HG03342 (cell line): ENCODE measurements around the gene STOML1.
"Not testable (repeated sequence)": the region's sequence is repeated elsewhere in the genome, so short reads cannot be mapped to it uniquely, and the experiment has no call there.

Experiments
- ATAC-seq: cut with Tn5 transposase; IDR thresholded peaks from one replicate; pipeline ENCODE4 v1.9.1; 2021; ENCODE audit warnings: mild to moderate bottlenecking, moderate library complexity; ENCODE audit not compliant: unreplicated experiment

STOML1 gene

DNA sequence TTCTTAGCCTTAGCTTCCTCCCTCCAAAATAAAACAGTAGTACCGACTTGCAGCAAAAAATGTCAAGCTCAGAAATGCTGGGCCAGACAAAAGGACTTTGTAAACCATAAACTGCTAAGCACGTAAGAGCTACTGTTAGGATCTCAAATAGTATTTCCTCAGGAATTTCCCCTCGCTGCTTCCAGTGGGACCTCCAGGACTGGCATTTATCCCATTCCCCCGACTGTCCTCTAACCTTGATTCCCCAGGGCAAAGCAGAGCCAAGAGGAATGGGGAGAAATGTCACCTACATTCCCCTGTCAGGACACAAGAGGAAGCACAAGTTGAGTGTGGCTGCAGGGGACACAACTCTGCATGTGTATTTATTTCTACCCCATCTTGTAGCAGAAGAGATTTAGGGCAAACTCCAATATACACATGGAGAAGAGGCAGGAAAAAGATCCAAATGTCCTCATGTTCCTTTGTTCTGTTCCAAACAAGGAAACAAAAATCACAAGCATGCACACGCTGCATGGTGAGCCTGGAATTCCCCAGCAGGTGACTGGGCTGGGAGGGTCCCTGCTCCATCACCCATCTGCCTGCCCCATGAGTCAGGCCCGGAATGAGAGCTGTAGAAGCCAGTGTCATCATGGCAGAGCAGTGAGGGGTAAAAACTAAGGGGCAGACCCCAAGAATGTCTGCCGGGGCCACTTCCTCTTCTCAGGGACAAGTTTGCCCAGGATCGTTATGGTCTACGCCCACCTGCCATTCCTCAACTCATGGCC is 4.2 kb downstream of the STOML1 start:
- ATAC-seq, result no peak

DNA sequence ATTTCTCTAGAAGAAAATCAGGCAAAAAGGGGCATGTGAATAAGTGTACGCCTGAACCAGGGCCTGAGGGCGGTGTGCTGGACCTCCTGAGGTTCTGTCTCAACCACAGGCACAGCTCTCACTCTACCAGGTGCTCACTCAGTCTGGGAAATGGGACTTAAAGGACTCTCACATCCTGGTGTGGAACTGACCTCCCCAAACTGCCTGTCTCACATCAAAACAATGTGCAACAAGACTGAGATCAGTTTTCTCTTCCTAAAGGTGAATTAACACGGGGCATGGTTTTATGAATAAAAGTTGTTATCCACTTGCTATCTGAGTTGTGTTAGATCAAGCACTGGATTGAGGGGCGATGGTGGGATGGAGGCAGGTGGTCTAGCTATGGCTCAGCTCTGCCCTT is 4.8 kb downstream of the STOML1 start:
- no peak for ATAC-seq

DNA sequence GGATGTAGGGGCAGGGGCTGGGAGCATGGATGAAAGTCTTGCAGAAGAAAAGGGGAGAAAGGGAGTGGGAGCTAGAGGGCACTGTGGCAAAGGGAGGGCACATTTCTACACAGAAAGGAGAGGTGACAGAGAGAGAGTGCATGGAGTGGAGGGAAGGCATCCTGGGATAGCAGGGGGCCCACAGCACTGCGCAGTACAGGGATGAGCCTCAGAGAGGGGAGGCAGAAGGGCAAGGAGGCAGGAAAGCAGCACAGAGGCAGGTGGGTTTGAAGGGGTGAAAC is 5.4 kb downstream of the STOML1 start:
- ATAC-seq, result no peak

DNA sequence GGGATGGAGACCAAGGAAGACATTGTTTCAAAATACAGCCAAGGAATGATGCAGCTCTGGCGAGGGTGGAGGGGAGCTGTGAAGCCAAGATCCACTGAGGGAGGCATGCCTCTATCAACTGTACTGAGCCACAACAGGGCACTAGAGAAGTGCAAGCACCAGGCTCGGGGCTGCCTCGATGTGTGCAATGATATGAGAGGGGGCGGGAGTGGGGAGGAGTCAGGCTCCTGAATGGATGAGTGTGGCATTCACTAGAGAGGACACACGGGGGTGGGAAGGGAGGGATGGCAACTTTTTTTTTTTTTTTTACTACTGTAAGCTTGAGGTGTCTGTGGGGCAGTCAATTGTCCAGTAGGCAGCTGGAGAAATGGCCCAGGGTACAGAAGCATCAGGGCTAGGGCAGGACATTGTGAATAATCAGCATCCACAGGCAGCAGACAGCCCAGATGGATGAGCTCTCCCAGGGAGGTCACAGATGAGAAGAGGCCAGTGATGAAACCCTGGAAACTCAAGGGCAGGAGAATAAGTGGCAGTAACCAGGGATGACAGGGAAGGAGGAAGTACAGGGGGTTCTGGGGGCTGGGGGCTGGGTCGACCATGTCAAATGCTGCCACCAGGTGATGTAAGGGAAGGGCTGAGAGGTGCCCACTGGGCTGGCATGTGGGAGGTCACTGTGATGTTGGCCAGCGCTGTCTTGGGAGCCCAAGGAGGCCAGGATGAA is 5.9 kb downstream of the STOML1 start:
- no peak for ATAC-seq

DNA sequence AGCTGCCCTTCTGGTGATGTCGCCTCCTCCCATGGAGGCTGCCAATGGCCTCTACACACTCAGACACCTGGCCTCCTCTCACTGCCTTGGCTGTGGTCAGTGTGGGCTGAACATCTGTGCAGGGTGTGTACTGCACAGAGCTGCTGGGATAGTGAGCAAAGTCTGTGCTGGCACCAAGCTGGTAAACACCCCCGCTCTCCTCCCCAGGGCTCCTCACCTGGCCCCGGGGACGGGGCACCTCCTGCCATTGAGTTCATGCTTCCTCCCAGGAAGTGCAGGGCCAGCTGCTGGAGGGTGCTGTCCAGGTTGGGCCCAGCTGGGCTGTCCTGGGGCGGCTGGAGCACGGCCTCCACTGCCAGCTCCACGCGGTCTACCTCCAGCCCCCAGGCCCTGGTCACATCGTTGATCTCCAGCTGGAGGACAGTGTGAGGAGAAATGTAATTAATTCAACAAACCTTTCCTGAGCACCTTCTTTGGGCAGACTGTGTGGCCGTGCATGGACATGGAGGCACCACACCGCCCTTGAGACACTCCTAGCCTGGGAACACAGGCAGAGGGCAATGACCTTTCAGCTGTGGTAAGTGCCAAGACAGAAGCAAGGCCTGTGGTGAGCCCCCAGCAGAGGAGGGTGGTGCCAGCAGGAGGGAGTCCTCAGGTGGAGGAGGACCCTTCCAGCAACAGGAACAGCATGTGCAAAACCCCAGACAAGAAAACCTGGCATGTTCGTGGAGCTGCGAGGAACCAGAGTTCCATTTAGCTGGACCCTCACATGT is 6.8 kb downstream of the STOML1 start:
- ATAC-seq, result no peak

DNA sequence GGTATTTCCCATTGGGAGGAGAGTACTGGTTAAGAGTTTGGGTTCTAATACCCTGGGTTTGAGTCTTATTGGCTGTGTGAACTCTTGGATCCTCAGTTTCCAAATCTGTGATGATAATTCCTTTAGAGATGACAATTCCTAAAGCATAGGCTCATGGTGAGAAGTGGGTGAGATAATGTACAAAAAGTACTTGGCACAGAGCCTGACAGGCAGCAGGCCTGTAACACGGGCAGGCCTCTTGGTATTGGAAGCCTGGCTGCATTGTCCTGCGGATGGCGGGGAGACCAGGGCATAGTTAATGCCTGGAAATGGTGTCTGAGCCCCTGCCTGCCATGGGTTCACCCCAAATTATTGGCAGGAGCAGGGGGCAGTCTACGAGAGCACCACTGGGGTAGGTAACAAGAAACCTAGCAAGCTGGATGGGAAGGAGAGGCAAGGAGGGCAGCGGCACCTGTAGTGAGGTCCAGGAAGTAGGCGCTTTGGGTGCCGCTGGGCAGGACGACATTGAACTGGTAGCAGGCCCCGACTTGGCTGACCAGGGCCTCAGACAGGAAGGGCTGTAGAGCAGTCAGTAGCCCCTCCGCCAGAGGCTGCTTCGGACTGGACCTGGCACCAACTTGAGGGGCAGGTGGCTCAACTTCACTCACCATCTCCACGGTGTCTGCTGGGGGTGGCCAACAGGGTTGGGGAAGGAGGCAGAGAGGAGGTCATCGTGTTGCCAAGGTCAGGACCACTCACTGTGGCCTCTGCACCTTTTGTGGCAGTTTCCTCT is 7.7 kb downstream of the STOML1 start:
- no peak for ATAC-seq

DNA sequence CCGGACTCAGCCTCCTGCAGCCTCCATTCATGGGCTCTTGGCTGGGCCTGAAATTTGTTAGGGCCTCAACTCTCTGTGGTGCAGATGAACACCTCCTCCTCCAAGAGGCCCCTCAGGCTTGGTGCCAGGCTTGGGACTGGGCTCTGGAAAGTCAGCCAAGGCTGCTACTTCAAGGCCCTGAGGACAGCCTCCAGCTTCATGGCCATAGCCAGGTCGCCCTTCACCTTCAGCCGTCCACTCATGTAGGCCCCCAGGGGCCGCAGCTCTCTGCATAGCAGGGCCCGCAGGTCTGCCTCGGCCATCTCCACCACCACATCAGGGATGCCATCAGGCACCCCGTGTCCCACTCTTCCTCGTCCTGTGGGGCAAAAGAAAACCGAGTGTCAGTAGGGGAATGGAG is 8.3 kb downstream of the STOML1 start:
- ATAC-seq, result no peak

DNA sequence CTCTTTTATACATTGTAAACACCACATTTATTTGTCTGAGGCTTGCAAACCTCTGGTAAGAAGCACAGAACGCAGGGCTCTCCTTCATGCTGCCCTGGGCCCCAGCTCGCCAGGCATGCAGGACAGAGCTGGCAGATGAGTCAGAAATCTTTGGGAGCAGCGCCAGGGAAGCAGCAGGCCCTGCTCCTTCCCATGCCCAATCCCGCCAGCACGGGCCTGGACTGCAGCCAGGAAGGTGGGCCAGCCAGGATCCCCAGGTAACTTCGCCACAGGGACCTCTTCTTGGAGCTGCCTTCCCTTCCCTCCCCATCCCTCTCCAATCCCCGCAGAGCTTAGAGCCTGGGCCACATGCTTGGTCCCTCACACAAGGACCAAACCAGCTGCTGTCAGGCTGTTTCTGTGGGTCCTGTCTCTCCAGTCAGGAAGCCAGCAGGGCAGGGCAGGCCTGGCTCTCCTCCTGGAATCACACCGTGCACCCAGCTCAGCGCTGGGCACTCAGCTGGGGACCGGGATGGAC is 8.8 kb downstream of the STOML1 start:
- ATAC-seq, result no peak

DNA sequence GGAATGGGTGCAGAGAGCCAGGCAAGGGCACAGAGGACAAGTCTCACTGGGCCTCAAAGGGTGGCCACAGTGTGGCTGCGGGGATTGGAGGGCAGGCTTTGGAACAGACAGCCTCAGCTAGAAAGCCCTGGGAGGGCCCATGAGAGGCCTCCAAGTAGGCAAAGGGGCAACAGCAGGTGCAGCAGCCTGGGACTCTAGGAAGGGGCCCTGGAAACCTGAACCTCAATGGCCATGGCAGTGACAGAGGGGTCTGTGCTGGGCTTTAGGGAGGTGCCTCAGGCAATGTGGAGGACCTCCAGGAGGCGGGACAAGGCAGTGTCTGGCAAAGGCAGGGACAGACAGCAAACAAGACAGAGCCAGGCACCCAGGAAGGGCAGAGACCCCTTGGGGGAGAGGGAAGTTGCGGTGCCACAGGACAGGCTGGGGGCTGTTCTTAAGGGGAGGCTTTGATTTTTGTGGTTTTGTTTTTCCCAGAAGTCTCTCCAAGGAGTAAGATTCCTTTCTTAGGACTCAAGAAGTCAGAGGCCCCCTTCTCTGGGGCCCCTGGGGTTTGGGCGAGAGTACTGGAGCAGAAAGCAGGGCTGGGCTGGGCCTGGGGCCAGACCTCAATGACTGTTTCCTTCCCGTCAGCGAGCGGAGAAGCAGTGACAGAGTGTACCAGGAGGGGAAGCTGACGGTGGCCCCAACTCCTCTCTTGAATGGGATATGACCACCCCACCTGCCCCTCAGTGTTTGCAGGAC is 9.7 kb downstream of the STOML1 start:
- no peak for ATAC-seq

DNA sequence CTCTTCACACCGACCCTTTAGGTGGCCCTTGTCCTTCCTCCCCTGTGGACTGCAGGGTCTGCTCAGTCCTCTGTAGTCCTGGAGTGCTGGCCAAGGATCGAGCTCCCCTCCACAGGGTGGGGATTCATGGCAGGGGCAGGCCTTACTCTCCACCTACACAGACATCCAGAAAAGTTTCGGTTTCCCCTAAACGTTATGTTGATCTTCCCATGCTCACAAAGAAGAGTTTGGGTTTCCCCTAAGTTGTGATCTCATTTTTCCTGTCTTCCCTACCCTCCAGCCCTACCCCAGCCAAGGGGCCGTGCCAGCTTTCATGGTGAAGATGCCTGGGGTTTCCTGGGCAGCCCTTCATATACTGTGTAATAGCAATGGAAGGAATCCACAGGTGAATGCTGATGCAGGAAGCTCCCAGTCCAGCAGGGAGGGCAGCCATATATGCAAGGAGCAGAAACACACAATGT is 10.3 kb downstream of the STOML1 start:
- ATAC-seq, result no peak

DNA sequence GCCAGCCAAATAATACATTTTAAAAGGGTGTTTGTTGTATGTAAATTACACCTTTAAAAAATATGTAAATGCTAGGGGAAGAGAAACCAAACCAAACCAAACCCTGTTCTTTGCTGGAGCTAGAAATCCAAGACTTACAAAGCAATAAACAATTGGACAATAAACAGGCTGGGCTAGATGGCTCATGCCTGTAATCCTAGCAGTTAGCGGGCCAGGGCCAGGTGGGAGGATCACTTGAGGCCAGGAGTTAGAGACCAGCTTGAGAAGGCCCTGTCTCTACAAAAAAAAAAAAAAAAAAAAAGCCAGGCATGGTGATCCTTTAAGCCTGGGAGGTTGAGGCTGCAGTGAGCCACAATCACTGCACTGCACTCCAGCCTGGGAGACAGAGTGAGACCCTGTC is 12.5 kb downstream of the STOML1 start:
- no peak for ATAC-seq

DNA sequence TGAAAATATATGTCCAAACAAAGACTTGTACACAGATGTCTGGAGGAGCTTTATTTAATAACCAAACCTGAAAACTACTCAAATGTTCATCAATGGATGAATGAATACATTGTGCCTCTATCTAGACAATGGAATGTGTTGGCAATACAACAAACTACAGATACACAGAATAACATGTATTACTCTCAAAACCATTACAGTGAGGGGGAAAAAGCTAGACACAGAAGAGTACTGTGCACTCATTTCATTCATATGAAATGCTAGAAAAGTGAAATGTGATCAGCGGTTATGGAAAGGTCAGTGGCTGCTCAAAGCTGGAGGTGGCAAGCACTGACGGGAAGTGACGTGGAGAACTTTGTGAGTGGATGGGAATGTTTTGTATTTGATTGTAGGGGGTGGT is 13.2 kb downstream of the STOML1 start:
- no peak for ATAC-seq

DNA sequence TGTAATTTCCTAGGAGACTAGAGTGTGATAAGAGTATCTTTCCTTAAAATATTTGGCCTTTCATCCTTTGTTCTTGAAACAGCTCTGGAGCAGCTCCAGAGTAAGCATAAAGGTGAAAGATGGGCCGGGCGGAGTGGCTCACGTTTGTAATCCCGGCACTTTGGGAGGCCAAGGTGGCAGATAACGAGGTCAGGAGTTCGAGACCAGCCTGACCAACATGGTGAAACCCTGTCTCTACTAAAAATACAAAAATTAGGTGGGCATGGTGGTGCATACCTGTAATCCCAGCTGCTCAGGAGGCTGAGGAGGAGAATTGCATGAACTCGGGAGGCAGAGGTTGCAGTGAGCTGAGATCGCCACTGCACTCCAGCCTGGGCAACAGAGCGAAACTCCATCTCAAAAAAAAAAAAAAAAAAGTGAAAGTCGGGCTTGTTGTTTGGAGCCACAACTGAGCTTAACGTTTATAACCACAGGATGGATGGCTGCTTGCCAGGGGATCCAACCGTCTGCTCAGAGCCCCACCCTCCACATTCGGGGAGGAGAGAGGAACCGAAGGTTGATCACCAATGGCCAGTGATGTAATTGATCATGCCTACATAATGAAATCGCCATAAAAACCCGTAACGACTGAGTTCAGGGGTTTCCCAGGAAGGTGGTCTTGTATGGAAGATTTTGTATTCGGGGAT is 16.5 kb downstream of the STOML1 start:
- ATAC-seq, result not testable (repeated sequence)

DNA sequence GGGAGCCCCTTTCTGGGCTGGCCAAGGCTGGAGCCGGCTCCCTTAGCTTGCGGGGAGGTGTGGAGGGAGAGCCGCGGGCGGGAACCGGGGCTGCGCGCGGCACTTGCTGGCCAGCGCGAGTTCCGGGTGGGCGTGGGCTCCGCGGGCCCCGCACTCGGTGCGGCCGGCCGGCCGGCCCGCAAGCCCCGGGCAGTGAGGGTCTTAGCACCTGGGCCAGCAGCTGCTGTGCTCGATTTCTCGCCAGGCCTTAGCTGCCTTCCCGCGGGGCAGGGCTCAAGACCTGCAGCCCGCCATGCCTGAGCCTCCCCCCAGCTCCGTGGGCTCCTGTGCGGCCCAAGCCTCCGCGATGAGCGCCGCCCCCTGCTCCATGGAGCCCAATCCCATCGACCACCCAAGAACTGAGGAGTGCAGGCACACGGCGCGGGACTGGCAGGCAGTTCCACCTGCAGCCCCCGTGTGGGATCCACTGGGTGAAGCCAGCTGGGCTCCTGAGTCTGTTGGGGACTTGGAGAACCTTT is 18.4 kb downstream of the STOML1 start:
- not testable (repeated sequence) for ATAC-seq

DNA sequence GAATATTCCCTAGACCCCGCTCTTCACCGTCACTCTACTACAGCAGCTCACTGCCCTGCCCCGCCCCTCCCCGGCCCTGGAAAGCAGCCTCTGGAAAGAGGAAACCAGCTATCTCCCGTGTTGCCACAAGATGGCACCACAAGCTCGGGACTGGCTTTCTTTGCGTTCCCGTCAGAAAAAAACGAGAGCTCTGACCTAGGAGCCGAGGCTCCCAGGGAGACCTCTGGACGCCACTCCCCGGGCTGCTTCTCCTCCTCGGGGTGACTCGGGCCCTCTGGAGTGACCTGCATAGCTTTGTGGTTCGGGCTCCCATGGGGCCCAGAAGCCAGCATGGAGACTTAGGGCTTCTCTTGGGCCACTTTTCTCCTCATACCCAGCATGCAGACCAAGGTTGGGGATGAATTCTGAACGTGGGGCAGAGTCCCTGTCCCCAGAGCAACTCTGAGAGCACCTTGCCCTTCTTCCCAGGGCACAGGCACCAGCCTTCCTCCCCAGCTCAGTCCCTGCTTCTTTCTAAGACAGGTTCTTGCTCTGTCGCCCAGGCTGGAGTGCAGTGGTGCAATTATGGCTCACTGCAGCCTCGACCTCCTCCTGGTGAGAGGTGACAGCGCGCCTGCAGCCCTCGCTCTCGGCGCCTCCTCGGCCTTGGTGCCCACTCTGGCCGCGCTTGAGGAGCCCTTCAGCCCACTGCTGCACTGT is 19.0 kb downstream of the STOML1 start:
- ATAC-seq, result no peak

DNA sequence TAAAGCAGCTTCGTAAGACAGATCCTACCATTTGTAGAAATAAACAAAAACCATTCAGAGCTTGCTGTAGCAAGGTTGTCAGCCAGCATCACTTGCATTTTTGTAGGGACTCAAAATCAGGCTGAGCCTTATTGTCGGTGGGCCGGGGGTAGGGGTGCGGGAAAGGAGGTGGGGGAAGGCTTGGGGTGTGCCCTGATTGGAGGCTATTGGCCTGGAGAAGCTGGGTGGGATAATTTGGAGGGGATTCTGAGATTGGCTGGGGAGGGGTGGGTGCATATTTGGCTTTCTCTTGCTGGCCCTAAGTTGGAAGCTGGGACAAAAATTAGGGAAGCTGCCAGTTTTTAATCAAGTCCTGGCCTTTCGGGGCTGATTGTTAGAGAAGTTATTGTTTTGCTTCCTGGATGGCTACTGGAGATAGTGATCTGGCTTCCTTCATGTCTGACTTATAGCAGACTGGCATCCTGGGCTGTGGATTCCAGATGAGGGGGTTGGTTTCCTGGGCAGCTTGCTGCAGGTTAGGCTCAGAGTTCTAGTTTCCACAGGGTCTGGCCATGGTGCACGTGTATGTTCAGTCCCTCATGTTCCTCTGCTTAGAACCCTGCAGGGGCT is 22.8 kb downstream of the STOML1 start:
- ATAC-seq, result no peak

DNA sequence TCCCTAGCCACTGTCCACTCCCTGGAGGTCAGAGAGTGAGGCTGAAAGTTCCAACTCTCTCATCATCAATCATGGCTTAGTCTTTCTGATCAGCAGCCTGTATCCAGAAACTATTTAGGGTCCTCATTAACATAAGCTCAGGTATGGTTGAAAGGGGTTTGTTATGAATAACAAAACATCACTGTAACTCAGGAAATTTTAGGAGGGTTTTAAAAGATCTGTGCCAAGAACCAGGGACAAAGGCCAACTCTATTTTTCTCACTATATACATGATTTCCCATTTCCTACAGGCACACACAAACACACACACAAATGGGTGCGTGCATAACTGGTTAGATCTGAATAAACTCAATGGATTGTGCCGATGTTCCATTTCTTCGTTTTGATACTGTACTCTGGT is 23.6 kb downstream of the STOML1 start:
- no peak for ATAC-seq

DNA sequence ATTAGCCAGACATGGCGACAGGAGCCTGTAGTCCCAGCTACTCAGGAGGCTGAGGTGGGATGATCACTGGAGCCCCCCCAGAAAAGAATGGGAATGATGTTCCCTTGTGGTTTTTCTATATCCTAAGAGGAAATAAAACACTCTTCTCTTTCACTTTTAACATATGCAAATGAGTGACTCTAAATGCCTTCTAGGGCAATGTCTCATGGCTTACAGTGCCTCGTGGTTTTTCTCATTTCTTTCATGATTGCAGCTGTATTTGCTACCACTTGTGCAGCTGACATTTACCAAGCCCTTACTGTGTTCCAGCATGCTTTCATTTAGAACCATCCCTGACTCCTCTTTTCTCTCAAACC is 26.4 kb downstream of the STOML1 start:
- ATAC-seq, result peak; percentile 42
